Tibial nerve (tissue), 3 donors: ENCODE data around the gene ALOXE3.

Source experiments
- POLR2A ChIP-seq, 2 donors: fragments of 450-650 bp; IDR thresholded peaks; one replicate each; pipeline ENCODE4 v1.6.1; 2017; ENCODE audit warnings: antibody characterized with exemption in 2 of 2, mild to moderate bottlenecking in 2 of 2, moderate library complexity in 2 of 2
- TF ChIP-seq, protein P1 (sequence below), 5 experiments: fragments of 200-600 bp in 3 of 5; fragments of 450-650 bp in 2 of 5; sonication (generic) in 3 of 5; IDR thresholded peaks; one replicate each; pipeline ENCODE4 v1.5.1; 2016 to 2019; ENCODE audit warnings: antibody characterized with exemption in 5 of 5, mild to moderate bottlenecking in 3 of 5, moderate library complexity in 2 of 5

DNA sequence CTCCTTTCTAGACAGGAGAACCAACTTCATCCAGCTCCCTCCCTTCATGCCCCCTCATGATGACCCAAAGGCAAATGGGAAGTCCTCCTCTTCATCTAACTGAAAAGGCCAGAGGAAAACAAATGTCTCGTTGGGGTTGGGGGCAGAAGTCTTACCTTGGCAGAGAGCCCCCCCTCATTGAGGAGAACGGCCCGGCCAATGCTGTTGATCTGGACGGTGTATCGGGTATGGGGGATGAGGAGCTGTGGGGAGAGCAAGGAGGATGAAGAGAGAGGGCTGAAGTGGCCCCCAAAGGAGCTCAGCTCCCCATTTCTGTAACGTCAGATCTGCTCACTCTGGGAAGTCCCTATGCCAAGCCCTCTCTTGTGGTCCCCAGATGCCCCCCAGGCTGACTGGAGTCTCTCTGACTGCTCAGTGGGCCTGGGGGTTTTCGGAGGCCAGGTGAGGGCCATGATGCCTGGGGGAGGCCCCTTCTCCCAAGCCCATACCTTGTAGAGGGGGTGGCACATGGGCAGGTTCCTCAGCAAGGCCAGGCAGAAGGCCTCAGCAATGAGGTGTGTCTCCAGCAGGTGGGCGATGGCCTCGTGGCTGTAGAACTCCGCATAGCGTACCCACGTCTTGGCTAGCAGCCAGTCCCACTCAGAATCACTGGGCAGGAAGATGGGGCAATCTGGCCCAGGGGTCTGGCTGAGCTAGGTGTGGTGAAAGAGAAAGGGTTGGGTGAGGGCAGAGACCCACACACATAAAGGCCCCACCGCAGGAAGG, 41.6 kb downstream of the ALOXE3 start:
- no peak for TF ChIP-seq POLR2A (IDR thresholded peaks at IDR 0.05)
- TF ChIP-seq, protein P1, sequence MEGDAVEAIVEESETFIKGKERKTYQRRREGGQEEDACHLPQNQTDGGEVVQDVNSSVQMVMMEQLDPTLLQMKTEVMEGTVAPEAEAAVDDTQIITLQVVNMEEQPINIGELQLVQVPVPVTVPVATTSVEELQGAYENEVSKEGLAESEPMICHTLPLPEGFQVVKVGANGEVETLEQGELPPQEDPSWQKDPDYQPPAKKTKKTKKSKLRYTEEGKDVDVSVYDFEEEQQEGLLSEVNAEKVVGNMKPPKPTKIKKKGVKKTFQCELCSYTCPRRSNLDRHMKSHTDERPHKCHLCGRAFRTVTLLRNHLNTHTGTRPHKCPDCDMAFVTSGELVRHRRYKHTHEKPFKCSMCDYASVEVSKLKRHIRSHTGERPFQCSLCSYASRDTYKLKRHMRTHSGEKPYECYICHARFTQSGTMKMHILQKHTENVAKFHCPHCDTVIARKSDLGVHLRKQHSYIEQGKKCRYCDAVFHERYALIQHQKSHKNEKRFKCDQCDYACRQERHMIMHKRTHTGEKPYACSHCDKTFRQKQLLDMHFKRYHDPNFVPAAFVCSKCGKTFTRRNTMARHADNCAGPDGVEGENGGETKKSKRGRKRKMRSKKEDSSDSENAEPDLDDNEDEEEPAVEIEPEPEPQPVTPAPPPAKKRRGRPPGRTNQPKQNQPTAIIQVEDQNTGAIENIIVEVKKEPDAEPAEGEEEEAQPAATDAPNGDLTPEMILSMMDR (IDR thresholded peaks at IDR 0.05), result no peak
